Measurements from ENCODE around the gene SLC26A11.
"Not testable (repeated sequence)": the region's sequence is repeated elsewhere in the genome, so short reads cannot be mapped to it uniquely, and the experiment has no call there.

The SLC26A11 gene

GRCh38 chr17:80260791-80261158 is 40.5 kb downstream of the SLC26A11 start, which contains the start of gene RNF213:
Gene RNF213, plus strand, starts transcription at chr17:80260852. Its CDS starts 2,830 bp downstream, at chr17:80263682.
- peak in 1 of 2 donors; percentile 27 for DNase-seq (ENCODE audit: low read depth in 2 of 2)

GRCh38 chr17:80261159-80261894 is 41.1 kb downstream of the SLC26A11 start:
- peak in 1 of 2 donors; percentile 40 for DNase-seq (ENCODE audit: low read depth in 2 of 2)

- no peak for DNase-seq (ENCODE audit: low read depth in 2 of 2)
These were observed 41.7 kb downstream of the SLC26A11 start for GRCh38 chr17:80261895-80262279.

- no peak for DNase-seq (ENCODE audit: low read depth in 2 of 2)
These were observed 42.1 kb downstream of the SLC26A11 start for GRCh38 chr17:80262291-80262690.

- no peak for DNase-seq (ENCODE audit: low read depth in 2 of 2)
These were observed 42.6 kb downstream of the SLC26A11 start for GRCh38 chr17:80262775-80263244.

GRCh38 chr17:80263253-80264204 is 43.3 kb downstream of the SLC26A11 start:
- DNase-seq (ENCODE audit: low read depth in 2 of 2), result peak; percentile 67 to 90

- peak; percentile 43 to 48 for DNase-seq (ENCODE audit: low read depth in 2 of 2)
These were observed 44.2 kb downstream of the SLC26A11 start for GRCh38 chr17:80264205-80265075.

GRCh38 chr17:80265205-80266068 is 45.2 kb downstream of the SLC26A11 start:
- peak; percentile 49 to 58 for DNase-seq (ENCODE audit: low read depth in 2 of 2)

GRCh38 chr17:80267391-80267790 is 47.2 kb downstream of the SLC26A11 start:
- no peak for DNase-seq (ENCODE audit: low read depth in 2 of 2)

GRCh38 chr17:80268427-80268826 is 48.2 kb downstream of the SLC26A11 start:
- no peak for DNase-seq (ENCODE audit: low read depth in 2 of 2)

GRCh38 chr17:80269405-80269807 is 49.2 kb downstream of the SLC26A11 start:
- DNase-seq (ENCODE audit: low read depth in 2 of 2), result no peak

- DNase-seq (ENCODE audit: low read depth in 2 of 2), result no peak
These were observed 49.9 kb downstream of the SLC26A11 start for GRCh38 chr17:80270104-80270503.

GRCh38 chr17:80270836-80271235 is 50.6 kb downstream of the SLC26A11 start:
- DNase-seq (ENCODE audit: low read depth in 2 of 2), result no peak

- no peak for DNase-seq (ENCODE audit: low read depth in 2 of 2)
These were observed 52.1 kb downstream of the SLC26A11 start for GRCh38 chr17:80272366-80272765.

GRCh38 chr17:80274331-80274730 is 54.1 kb downstream of the SLC26A11 start:
- no peak for DNase-seq (ENCODE audit: low read depth in 2 of 2)

GRCh38 chr17:80274871-80275449 is 54.7 kb downstream of the SLC26A11 start:
- no peak for DNase-seq (ENCODE audit: low read depth in 2 of 2)

- not testable (repeated sequence) for DNase-seq (ENCODE audit: low read depth in 2 of 2)
These were observed 55.6 kb downstream of the SLC26A11 start for GRCh38 chr17:80275857-80276256.

GRCh38 chr17:80277751-80278671 is 57.8 kb downstream of the SLC26A11 start:
- DNase-seq (ENCODE audit: low read depth in 2 of 2), result no peak

GRCh38 chr17:80279895-80280294 is 59.7 kb downstream of the SLC26A11 start:
- DNase-seq (ENCODE audit: low read depth in 2 of 2), result no peak
